Activated CD4-positive, alpha-beta T cell treated with anti-CD3 and anti-CD28 coated beads, Interleukin-2, amount 10 ng/mL, durations not matched to agents 7 days and 5 days (primary cell): ENCODE measurements around the gene TMEM150C. TPM values are rescaled to one million over a fixed set of nuclear protein-coding genes. Genes with fewer than 3 reads are reported as not detected.
A peak's percentile ranks its signal among the peaks of the same experiment; 100 is the strongest.
"Not testable (repeated sequence)": the region's sequence is repeated elsewhere in the genome, so short reads cannot be mapped to it uniquely, and the experiment has no call there.

Source experiments
- CTCF ChIA-PET: fragments of 350-600 bp; sonication (Branson Sonifier 250); formaldehyde crosslinking; loops from one replicate; lab custom pipeline; 2021; ENCODE audit warnings: antibody characterized with exemption; lab: Charles Lee
- POLR2A ChIA-PET: fragments of 350-600 bp; sonication (Branson Sonifier 250); formaldehyde crosslinking; loops from one replicate; lab custom pipeline; 2021; ENCODE audit warnings: antibody characterized with exemption; lab: Charles Lee
- DNase-seq: peaks from one replicate; pipeline ENCODE4 v3.0.0-alpha.2; 2020
- H3K27ac Mint-ChIP-seq: one replicate; pipeline ENCODE4 v1.8.0; 2021; ENCODE audit warnings: mild to moderate bottlenecking, moderate library complexity, mixed read lengths
- H3K27me3 Mint-ChIP-seq: one replicate; pipeline ENCODE4 v1.8.0; 2021; ENCODE audit warnings: mixed read lengths
- H3K36me3 Mint-ChIP-seq: one replicate; pipeline ENCODE4 v1.8.0; 2021; ENCODE audit warnings: low read depth, mixed read lengths
- H3K4me1 Mint-ChIP-seq: one replicate; pipeline ENCODE4 v1.8.0; 2021; ENCODE audit warnings: mixed read lengths
- H3K4me3 Mint-ChIP-seq: one replicate; pipeline ENCODE4 v1.8.0; 2021; ENCODE audit warnings: mild to moderate bottlenecking, moderate library complexity, mixed read lengths
- H3K9me3 Mint-ChIP-seq: one replicate; pipeline ENCODE4 v1.8.0; 2021; ENCODE audit warnings: mixed read lengths
- total RNA-seq, 2 experiments: library from RNA; stranded (reverse); gene quantifications; one replicate each; pipeline ENCODE4 v1.2.3, GENCODE V29; 2021

TMEM150C gene
- total RNA-seq, 2 experiments from 2014 or later = not detected

GRCh38 chr4:82479562-82479961, 82.2 kb downstream of the TMEM150C start:
- no peak for DNase-seq
- Mint-ChIP-seq H3K4me1 (no peaks in the 10 kb centered on the region), H3K9me3 (no peaks in the 10 kb centered on the region), H3K27me3 (no peaks in the 10 kb centered on the region), H3K27ac (peak overlapping the region; percentile 57), H3K4me3 (no peak overlapping the region), H3K36me3 (peaks cover 2% of the 10 kb centered on the region)
- CTCF ChIA-PET = interaction anchor here (0.6 to 1.2 kb wide), 3 partner anchors 15 to 1734 kb away, joined by 3 read pairs; no protein-coding TSS in a partner anchor
- POLR2A ChIA-PET = no interaction called here

- DNase-seq, H3K4me1 Mint-ChIP-seq, H3K9me3 Mint-ChIP-seq, H3K27me3 Mint-ChIP-seq, H3K36me3 Mint-ChIP-seq, CTCF ChIA-PET, H3K4me3 Mint-ChIP-seq, H3K27ac Mint-ChIP-seq, POLR2A ChIA-PET: not testable (repeated sequence)
These were observed 84.3 kb downstream of the TMEM150C start for GRCh38 chr4:82477469-82477868.

- DNase-seq, H3K36me3 Mint-ChIP-seq, H3K4me3 Mint-ChIP-seq, H3K4me1 Mint-ChIP-seq, H3K27ac Mint-ChIP-seq, H3K9me3 Mint-ChIP-seq, H3K27me3 Mint-ChIP-seq, POLR2A ChIA-PET: not testable (repeated sequence)
- CTCF ChIA-PET = interaction anchor here (1.4 kb wide), 1 partner anchor 9 kb away, joined by 5 read pairs; no protein-coding TSS in a partner anchor
These were observed 85.9 kb downstream of the TMEM150C start for GRCh38 chr4:82475931-82476330.

- no peak for DNase-seq
- Mint-ChIP-seq H3K9me3 (no peaks in the 10 kb centered on the region), H3K27me3 (no peaks in the 10 kb centered on the region), H3K4me1 (no peaks in the 10 kb centered on the region), H3K4me3 (no peak overlapping the region), H3K27ac (no peak overlapping the region), H3K36me3 (no peaks in the 10 kb centered on the region)
- ChIA-PET CTCF (interaction anchor here (1.9 kb wide), 1 partner anchor 27 kb away, joined by 4 read pairs; no protein-coding TSS in a partner anchor), POLR2A (no interaction called here)
These were observed 88.1 kb downstream of the TMEM150C start for GRCh38 chr4:82473621-82474164.

- H3K36me3 Mint-ChIP-seq, H3K27me3 Mint-ChIP-seq, H3K4me1 Mint-ChIP-seq, POLR2A ChIA-PET, H3K9me3 Mint-ChIP-seq, H3K4me3 Mint-ChIP-seq, H3K27ac Mint-ChIP-seq, DNase-seq: not testable (repeated sequence)
- CTCF ChIA-PET = interaction anchor here (1.6 to 1.9 kb wide), 2 partner anchors 28 to 188 kb away, joined by 3 to 4 read pairs; no protein-coding TSS in a partner anchor
These were observed 88.7 kb downstream of the TMEM150C start for GRCh38 chr4:82473080-82473479.

- no peak for DNase-seq
- Mint-ChIP-seq H3K4me3 (no peak overlapping the region), H3K9me3 (no peaks in the 10 kb centered on the region), H3K27ac (peak overlapping the region; percentile 25), H3K4me1 (no peaks in the 10 kb centered on the region), H3K27me3 (no peaks in the 10 kb centered on the region), H3K36me3 (peaks cover 9% of the 10 kb centered on the region)
- POLR2A ChIA-PET = no interaction called here
- CTCF ChIA-PET = interaction anchor here (0.8 to 1.2 kb wide), 2 partner anchors 25 to 234 kb away, joined by 3 to 7 read pairs; no protein-coding TSS in a partner anchor
These were observed 91.9 kb downstream of the TMEM150C start for GRCh38 chr4:82469791-82470345.

- Mint-ChIP-seq H3K36me3 (peaks cover 12% of the 10 kb centered on the region), H3K27me3 (no peaks in the 10 kb centered on the region), H3K9me3 (no peaks in the 10 kb centered on the region), H3K4me1 (no peaks in the 10 kb centered on the region), H3K4me3 (no peak overlapping the region), H3K27ac (no peak overlapping the region)
- POLR2A ChIA-PET = no interaction called here
- CTCF ChIA-PET = interaction anchor here (1.2 kb wide), 2 partner anchors 18 to 38 kb away, joined by 3 to 4 read pairs; no protein-coding TSS in a partner anchor
- DNase-seq = no peak
These were observed 94.3 kb downstream of the TMEM150C start for GRCh38 chr4:82467471-82467870.

- no peaks in the 10 kb centered on the region for H3K9me3 Mint-ChIP-seq
- no peak overlapping the region for H3K27ac Mint-ChIP-seq
- no peak for DNase-seq
- no peaks in the 10 kb centered on the region for H3K27me3 Mint-ChIP-seq
- H3K36me3 Mint-ChIP-seq = peaks cover 18% of the 10 kb centered on the region
- no peak overlapping the region for H3K4me3 Mint-ChIP-seq
- H3K4me1 Mint-ChIP-seq = peaks cover 4% of the 10 kb centered on the region
- CTCF ChIA-PET = interaction anchor here (1.6 kb wide), 1 partner anchor 24 kb away, joined by 4 read pairs; no protein-coding TSS in a partner anchor
- POLR2A ChIA-PET = no interaction called here
These were observed 98.6 kb downstream of the TMEM150C start for GRCh38 chr4:82463221-82463620.

- Mint-ChIP-seq H3K27ac (no peak overlapping the region), H3K9me3 (no peaks in the 10 kb centered on the region), H3K27me3 (no peaks in the 10 kb centered on the region), H3K36me3 (peaks cover 22% of the 10 kb centered on the region), H3K4me1 (peaks cover 4% of the 10 kb centered on the region), H3K4me3 (no peak overlapping the region)
- ChIA-PET POLR2A (no interaction called here), CTCF (interaction anchor here (0.5 to 1.6 kb wide), 4 partner anchors 23 to 38 kb away, joined by 3 to 4 read pairs (median 4); no protein-coding TSS in a partner anchor)
- peak; percentile 90 for DNase-seq
These were observed 99.4 kb downstream of the TMEM150C start for GRCh38 chr4:82462415-82462831.

- H3K27me3 Mint-ChIP-seq = no peaks in the 10 kb centered on the region
- ChIA-PET POLR2A (no interaction called here), CTCF (interaction anchor here (0.7 to 1.6 kb wide), 4 partner anchors 11 to 39 kb away, joined by 3 to 4 read pairs (median 3); no protein-coding TSS in a partner anchor)
- no peak overlapping the region for H3K27ac Mint-ChIP-seq
- peaks cover 4% of the 10 kb centered on the region for H3K4me1 Mint-ChIP-seq
- no peak overlapping the region for H3K4me3 Mint-ChIP-seq
- H3K36me3 Mint-ChIP-seq = peaks cover 27% of the 10 kb centered on the region
- H3K9me3 Mint-ChIP-seq = no peaks in the 10 kb centered on the region
- DNase-seq = no peak
These were observed 100.1 kb downstream of the TMEM150C start for GRCh38 chr4:82461710-82462109.

- Mint-ChIP-seq H3K9me3 (no peaks in the 10 kb centered on the region), H3K36me3 (peaks cover 38% of the 10 kb centered on the region), H3K27me3 (no peaks in the 10 kb centered on the region), H3K27ac (no peak overlapping the region), H3K4me3 (no peak overlapping the region), H3K4me1 (peaks cover 4% of the 10 kb centered on the region)
- ChIA-PET POLR2A (no interaction called here), CTCF (interaction anchor here (0.5 to 2.0 kb wide), 3 partner anchors 11 to 300 kb away, joined by 3 to 6 read pairs (median 4); no protein-coding TSS in a partner anchor)
- no peak for DNase-seq
These were observed 103.1 kb downstream of the TMEM150C start for GRCh38 chr4:82458729-82459128.

GRCh38 chr4:82457266-82457665, 104.5 kb downstream of the TMEM150C start:
- ChIA-PET POLR2A (no interaction called here), CTCF (no interaction called here)
- Mint-ChIP-seq H3K4me1 (peaks cover 4% of the 10 kb centered on the region), H3K4me3 (no peak overlapping the region), H3K27ac (no peak overlapping the region), H3K9me3 (no peaks in the 10 kb centered on the region), H3K27me3 (no peaks in the 10 kb centered on the region), H3K36me3 (peaks cover 45% of the 10 kb centered on the region)
- no peak for DNase-seq

- Mint-ChIP-seq H3K4me3 (no peak overlapping the region), H3K27ac (no peak overlapping the region), H3K4me1 (no peaks in the 10 kb centered on the region), H3K9me3 (no peaks in the 10 kb centered on the region), H3K27me3 (no peaks in the 10 kb centered on the region), H3K36me3 (peaks cover 63% of the 10 kb centered on the region)
- no peak for DNase-seq
- ChIA-PET POLR2A (interaction anchor here (0.6 kb wide), 1 partner anchor 22 kb away, joined by 3 read pairs; no protein-coding TSS in a partner anchor), CTCF (interaction anchor here (1.0 to 2.4 kb wide), 5 partner anchors 13 to 287 kb away, joined by 4 to 7 read pairs (median 4); no protein-coding TSS in a partner anchor)
These were observed 109.8 kb downstream of the TMEM150C start for GRCh38 chr4:82452026-82452425.
